HepG2 (cell line): ENCODE results near the gene KIF6. TPM values are rescaled to one million over a fixed set of nuclear protein-coding genes. Genes with fewer than 3 reads are reported as not detected.

Source experiments
- ETV5 ChIP-seq: IDR thresholded peaks from 2 replicates; pipeline ENCODE4 v1.6.1; 2018; ENCODE audit warnings: missing biosample characterization, missing genetic modification reagents, inconsistent platforms, borderline replicate concordance
- MEIS1 ChIP-seq: sonication (generic); formaldehyde crosslinking; IDR thresholded peaks from 2 replicates; pipeline ENCODE4 v1.9.0; 2021; ENCODE audit warnings: mild to moderate bottlenecking, missing genetic modification reagents, moderate library complexity, borderline replicate concordance
- PHB2 ChIP-seq: fragments of 450-650 bp; IDR thresholded peaks from 2 replicates; pipeline ENCODE4 v1.6.1; 2018; ENCODE audit not compliant: partially characterized antibody
- RNF219 ChIP-seq: sonication (generic); formaldehyde crosslinking; IDR thresholded peaks from 2 replicates; pipeline ENCODE4 v1.5.0; 2020; ENCODE audit warnings: mild to moderate bottlenecking, missing genetic modification reagents
- TGIF2 ChIP-seq: IDR thresholded peaks from 2 replicates; pipeline ENCODE4 v1.6.1; 2016; ENCODE audit warnings: control low read depth, missing compliant biosample characterization
- ZKSCAN1 ChIP-seq: fragments of 150-350 bp; IDR thresholded peaks from 2 replicates; pipeline ENCODE4 v1.6.1; 2014; ENCODE audit warnings: low read length
- ZNF30 ChIP-seq: sonication (generic); formaldehyde crosslinking; IDR thresholded peaks from 2 replicates; pipeline ENCODE4 v1.5.0; 2020; ENCODE audit warnings: mild to moderate bottlenecking, missing genetic modification reagents
- ZNF407 ChIP-seq: sonication (generic); formaldehyde crosslinking; IDR thresholded peaks from one replicate; pipeline ENCODE4 v1.5.1; 2020; ENCODE audit warnings: mild to moderate bottlenecking, missing genetic modification reagents; ENCODE audit errors: not compliant biosample characterization
- ZNF614 ChIP-seq: IDR thresholded peaks from 2 replicates; pipeline ENCODE4 v1.6.1; 2018; ENCODE audit warnings: missing biosample characterization, missing genetic modification reagents, inconsistent platforms, borderline replicate concordance
- ZNF816 ChIP-seq: sonication (generic); formaldehyde crosslinking; IDR thresholded peaks from 2 replicates; pipeline ENCODE4 v1.8.0; 2022; ENCODE audit warnings: missing genetic modification reagents, mild to moderate bottlenecking, borderline replicate concordance
- polyA plus RNA-seq, 8 experiments: library from polyadenylated mRNA; depleted of rRNA in 3 of 8; stranded (reverse) in 7 of 8; unstranded in 1 of 8; fragments of >200 nt; fragmentation: Illumina TruSeq in 4 of 8; extraction: Trizol in 4 of 8; gene quantifications; 2 replicates each; pipeline versions ENCODE4 v1.2.1 to v1.2.3, GENCODE V29; 2011 to 2016; ENCODE audit warnings: low read depth in 4 of 8, missing spikeins in 1 of 8, mixed read lengths in 1 of 8; ENCODE audit not compliant: insufficient read depth in 1 of 8
- total RNA-seq, 5 experiments: library from RNA; depleted of rRNA; stranded (reverse); fragments of >200 nt; fragmentation: Illumina TruSeq; extraction: Trizol; gene quantifications; 2 replicates each; pipeline ENCODE4 v1.2.3, GENCODE V29; 2016; ENCODE audit warnings: low read depth in 1 of 5
- TF ChIP-seq, protein P1 (sequence below): sonication (generic); formaldehyde crosslinking; IDR thresholded peaks from 2 replicates; pipeline ENCODE4 v1.4.0; 2020; ENCODE audit warnings: missing genetic modification reagents
- TF ChIP-seq, protein P2 (sequence below): sonication (generic); formaldehyde crosslinking; IDR thresholded peaks from 2 replicates; pipeline ENCODE4 v1.5.0; 2020; ENCODE audit warnings: missing genetic modification reagents, mild to moderate bottlenecking, borderline replicate concordance
- TF ChIP-seq, protein P3 (sequence below): sonication (generic); formaldehyde crosslinking; IDR thresholded peaks from 2 replicates; pipeline ENCODE4 v1.9.0; 2022; ENCODE audit warnings: low read depth, missing genetic modification reagents

Gene KIF6
- total and polyA plus RNA-seq, 2 of the 13 experiments (the other 11 are each of a cell fraction or from before 2014, with no cell fraction given): 0.04 to 0.27 TPM

- TF ChIP-seq, protein P1, sequence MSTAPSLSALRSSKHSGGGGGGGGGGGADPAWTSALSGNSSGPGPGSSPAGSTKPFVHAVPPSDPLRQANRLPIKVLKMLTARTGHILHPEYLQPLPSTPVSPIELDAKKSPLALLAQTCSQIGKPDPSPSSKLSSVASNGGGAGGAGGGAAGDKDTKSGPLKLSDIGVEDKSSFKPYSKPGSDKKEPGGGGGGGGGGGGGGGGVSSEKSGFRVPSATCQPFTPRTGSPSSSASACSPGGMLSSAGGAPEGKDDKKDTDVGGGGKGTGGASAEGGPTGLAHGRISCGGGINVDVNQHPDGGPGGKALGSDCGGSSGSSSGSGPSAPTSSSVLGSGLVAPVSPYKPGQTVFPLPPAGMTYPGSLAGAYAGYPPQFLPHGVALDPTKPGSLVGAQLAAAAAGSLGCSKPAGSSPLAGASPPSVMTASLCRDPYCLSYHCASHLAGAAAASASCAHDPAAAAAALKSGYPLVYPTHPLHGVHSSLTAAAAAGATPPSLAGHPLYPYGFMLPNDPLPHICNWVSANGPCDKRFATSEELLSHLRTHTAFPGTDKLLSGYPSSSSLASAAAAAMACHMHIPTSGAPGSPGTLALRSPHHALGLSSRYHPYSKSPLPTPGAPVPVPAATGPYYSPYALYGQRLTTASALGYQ (CRISPR knock-in tag): no peak
- no peak for TF ChIP-seq ZNF614 (CRISPR knock-in tag)
- no peak; the same call in 1 of the 2 replicates for TF ChIP-seq ETV5
- no peak for TF ChIP-seq ZNF30 (CRISPR knock-in tag)
- TF ChIP-seq PHB2: no peak
- no peak for TF ChIP-seq ZNF816 (CRISPR knock-in tag)
- no peak for TF ChIP-seq RNF219 (CRISPR knock-in tag)
- TF ChIP-seq TGIF2 (CRISPR knock-in tag): no peak
- no peak for TF ChIP-seq MEIS1
- TF ChIP-seq ZKSCAN1: no peak
- TF ChIP-seq, protein P2, sequence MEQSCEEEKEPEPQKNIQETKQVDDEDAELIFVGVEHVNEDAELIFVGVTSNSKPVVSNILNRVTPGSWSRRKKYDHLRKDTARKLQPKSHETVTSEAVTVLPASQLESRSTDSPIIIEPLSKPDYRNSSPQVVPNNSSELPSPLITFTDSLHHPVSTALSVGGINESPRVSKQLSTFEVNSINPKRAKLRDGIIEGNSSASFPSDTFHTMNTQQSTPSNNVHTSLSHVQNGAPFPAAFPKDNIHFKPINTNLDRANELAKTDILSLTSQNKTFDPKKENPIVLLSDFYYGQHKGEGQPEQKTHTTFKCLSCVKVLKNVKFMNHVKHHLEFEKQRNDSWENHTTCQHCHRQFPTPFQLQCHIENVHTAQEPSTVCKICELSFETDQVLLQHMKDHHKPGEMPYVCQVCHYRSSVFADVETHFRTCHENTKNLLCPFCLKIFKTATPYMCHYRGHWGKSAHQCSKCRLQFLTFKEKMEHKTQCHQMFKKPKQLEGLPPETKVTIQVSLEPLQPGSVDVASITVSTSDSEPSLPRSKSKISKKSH (CRISPR knock-in tag): no peak
- no peak for TF ChIP-seq ZNF407
- TF ChIP-seq, protein P3, sequence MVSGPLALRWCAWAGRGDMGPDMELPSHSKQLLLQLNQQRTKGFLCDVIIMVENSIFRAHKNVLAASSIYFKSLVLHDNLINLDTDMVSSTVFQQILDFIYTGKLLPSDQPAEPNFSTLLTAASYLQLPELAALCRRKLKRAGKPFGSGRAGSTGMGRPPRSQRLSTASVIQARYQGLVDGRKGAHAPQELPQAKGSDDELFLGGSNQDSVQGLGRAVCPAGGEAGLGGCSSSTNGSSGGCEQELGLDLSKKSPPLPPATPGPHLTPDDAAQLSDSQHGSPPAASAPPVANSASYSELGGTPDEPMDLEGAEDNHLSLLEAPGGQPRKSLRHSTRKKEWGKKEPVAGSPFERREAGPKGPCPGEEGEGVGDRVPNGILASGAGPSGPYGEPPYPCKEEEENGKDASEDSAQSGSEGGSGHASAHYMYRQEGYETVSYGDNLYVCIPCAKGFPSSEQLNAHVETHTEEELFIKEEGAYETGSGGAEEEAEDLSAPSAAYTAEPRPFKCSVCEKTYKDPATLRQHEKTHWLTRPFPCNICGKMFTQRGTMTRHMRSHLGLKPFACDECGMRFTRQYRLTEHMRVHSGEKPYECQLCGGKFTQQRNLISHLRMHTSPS (CRISPR knock-in tag): no peak
These were observed 427.1 kb downstream of the KIF6 start (continued) for GRCh38 chr6:39298061-39298460.
